Mesendoderm (in vitro differentiated cells): ENCODE data around the gene CLCNKA.

ENCODE experiments used
- DNase-seq: peaks from one replicate; pipeline ENCODE4 v3.0.0; 2013
- H2AK5ac ChIP-seq: 2 replicates; pipeline ENCODE4 v1.6.1; 2013; ENCODE audit warnings: low read length, inconsistent platforms
- H2BK120ac ChIP-seq: 2 replicates; pipeline ENCODE4 v1.6.1; 2013; ENCODE audit warnings: low read depth, mild to moderate bottlenecking, low read length, moderate library complexity, mixed read lengths
- H2BK15ac ChIP-seq: replicated peaks from 2 replicates; pipeline ENCODE4 v1.6.1; 2013; ENCODE audit warnings: low read depth, mild to moderate bottlenecking, moderate library complexity
- H2BK5ac ChIP-seq: 2 replicates; pipeline ENCODE4 v1.6.1; 2013; ENCODE audit warnings: low read length, inconsistent platforms
- H3K18ac ChIP-seq: 2 replicates; pipeline ENCODE4 v1.6.1; 2013; ENCODE audit warnings: mild to moderate bottlenecking, low read length, mixed read lengths
- H3K23ac ChIP-seq: one replicate; pipeline ENCODE4 v1.6.1; 2013; ENCODE audit warnings: low read length
- H3K27ac ChIP-seq: 2 replicates; pipeline ENCODE4 v1.5.1; 2013; ENCODE audit warnings: low read depth, mild to moderate bottlenecking, inconsistent platforms, low read length, moderate library complexity
- H3K27me3 ChIP-seq: 2 replicates; pipeline ENCODE4 v1.6.1; 2013; ENCODE audit warnings: low read length, control low read depth, mild to moderate bottlenecking, inconsistent platforms; ENCODE audit not compliant: insufficient read depth, poor library complexity
- H3K36me3 ChIP-seq: 2 replicates; pipeline ENCODE4 v1.6.1; 2013; ENCODE audit warnings: low read length, inconsistent platforms; ENCODE audit not compliant: control insufficient read depth, insufficient read depth
- H3K4ac ChIP-seq: one replicate; pipeline ENCODE4 v1.6.1; 2013; ENCODE audit warnings: low read depth, mild to moderate bottlenecking, low read length, moderate library complexity
- H3K4me1 ChIP-seq: 2 replicates; pipeline ENCODE4 v1.6.1; 2013; ENCODE audit warnings: low read depth, low read length, inconsistent platforms; ENCODE audit not compliant: control insufficient read depth
- H3K4me2 ChIP-seq: 2 replicates; pipeline ENCODE4 v1.6.1; 2013; ENCODE audit warnings: low read length
- H3K4me3 ChIP-seq: 2 replicates; pipeline ENCODE4 v1.5.1; 2013; ENCODE audit warnings: mild to moderate bottlenecking, low read length
- H3K56ac ChIP-seq: one replicate; pipeline ENCODE4 v1.6.1; 2013; ENCODE audit warnings: low read length
- H3K79me1 ChIP-seq: 2 replicates; pipeline ENCODE4 v1.6.1; 2013; ENCODE audit warnings: low read length, inconsistent platforms
- H3K79me2 ChIP-seq: 2 replicates; pipeline ENCODE4 v1.6.1; 2013; ENCODE audit warnings: mild to moderate bottlenecking, low read length; ENCODE audit not compliant: control insufficient read depth, insufficient read depth
- H3K9ac ChIP-seq: 2 replicates; pipeline ENCODE4 v1.6.1; 2013; ENCODE audit warnings: low read length, inconsistent platforms
- H4K5ac ChIP-seq: one replicate; pipeline ENCODE4 v1.6.1; 2013; ENCODE audit warnings: low read length
- H4K8ac ChIP-seq: one replicate; pipeline ENCODE4 v1.6.1; 2013; ENCODE audit warnings: low read depth, mild to moderate bottlenecking, control low read depth, low read length, moderate library complexity
- WGBS: extraction: QIAGEN DNeasy Blood & Tissue Kit; methylation state at CpG from one replicate; pipeline ENCODE4 v1.1.7; 2013; ENCODE audit warnings: low lambda C conversion rate, missing lambda C conversion rate; ENCODE audit not compliant: insufficient coverage; ENCODE audit errors: extremely low coverage; 5-methylcytosine and 5-hydroxymethylcytosine counted together

Gene CLCNKA

GRCh38 chr1:16077406-16078245 lies 55.8 kb downstream of the CLCNKA start:
- no peak overlapping the region for H3K18ac ChIP-seq
- H3K4ac ChIP-seq, result no peak overlapping the region
- H2BK15ac ChIP-seq, result no peak overlapping the region
- no peak overlapping the region for H4K8ac ChIP-seq
- H4K5ac ChIP-seq, result no peak overlapping the region
- WGBS, result no CpG with 5 or more reads among the region's 12 CpGs
- no peaks in the 10 kb centered on the region for H3K27me3 ChIP-seq
- H2AK5ac ChIP-seq, result no peak overlapping the region
- peaks cover 1% of the 10 kb centered on the region for H3K4me1 ChIP-seq
- H3K23ac ChIP-seq, result no peak overlapping the region
- H3K56ac ChIP-seq, result no peak overlapping the region
- H3K27ac ChIP-seq, result no peak overlapping the region
- no peak overlapping the region for H3K4me3 ChIP-seq
- H2BK5ac ChIP-seq, result no peak overlapping the region
- H3K9ac ChIP-seq, result no peak overlapping the region
- DNase-seq, result no peak
- H3K36me3 ChIP-seq, result no peaks in the 10 kb centered on the region
- no peaks in the 10 kb centered on the region for H3K79me2 ChIP-seq
- no peak overlapping the region for H3K4me2 ChIP-seq
- no peaks in the 10 kb centered on the region for H3K79me1 ChIP-seq
- H2BK120ac ChIP-seq, result no peak overlapping the region

DNA sequence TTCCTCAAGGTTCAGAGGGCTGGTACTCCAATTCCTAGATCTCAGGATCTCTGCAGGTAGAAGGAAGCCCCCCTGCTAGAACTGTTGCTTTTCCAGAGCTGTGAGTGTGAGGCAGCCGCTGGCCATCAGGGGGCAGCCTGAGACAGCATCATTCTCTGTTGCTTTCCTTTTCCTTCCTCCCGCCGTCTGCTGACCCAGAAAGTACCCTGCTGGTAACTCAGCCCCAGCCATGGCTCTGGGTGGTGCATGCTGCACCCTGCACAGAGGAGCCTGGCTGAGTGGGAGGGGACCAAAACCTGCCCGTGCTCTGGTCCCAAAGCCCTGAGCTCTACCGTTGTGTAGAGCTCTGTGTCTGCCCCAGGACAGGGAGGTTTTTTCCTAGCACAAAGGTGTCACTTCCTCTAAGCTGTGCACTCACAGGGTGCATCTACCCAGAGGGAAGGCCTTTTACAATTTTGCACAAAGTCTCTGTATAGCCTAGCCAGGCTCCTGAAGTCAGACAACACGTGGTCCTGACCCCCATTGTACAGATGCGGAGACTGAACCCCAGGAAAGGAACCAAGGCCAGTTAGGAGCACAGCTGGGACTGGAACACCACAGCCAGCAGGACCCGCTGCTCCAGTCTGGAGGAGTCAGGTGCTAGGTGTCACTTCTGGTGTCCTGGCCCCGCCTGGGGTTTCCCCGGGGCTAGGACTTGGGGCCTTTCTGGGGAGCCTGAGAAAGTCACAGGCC lies 57.3 kb downstream of the CLCNKA start:
- Histone ChIP-seq H3K4me2 (no peak overlapping the region), H2AK5ac (no peak overlapping the region), H3K79me1 (no peaks in the 10 kb centered on the region), H3K4ac (peak overlapping the region; percentile 63), H2BK5ac (no peak overlapping the region), H2BK15ac (no peak overlapping the region), H3K79me2 (no peaks in the 10 kb centered on the region), H3K18ac (no peak overlapping the region), H2BK120ac (no peak overlapping the region), H3K27me3 (no peaks in the 10 kb centered on the region), H3K36me3 (no peaks in the 10 kb centered on the region), H4K8ac (no peak overlapping the region), H3K9ac (peak overlapping the region; percentile 35), H3K27ac (no peak overlapping the region), H4K5ac (no peak overlapping the region), H3K23ac (no peak overlapping the region), H3K4me3 (no peak overlapping the region), H3K56ac (peak overlapping the region; percentile 66), H3K4me1 (peaks cover 1% of the 10 kb centered on the region)
- DNase-seq, result peak; percentile 84
- no CpG with 5 or more reads among the region's 10 CpGs for WGBS

DNA sequence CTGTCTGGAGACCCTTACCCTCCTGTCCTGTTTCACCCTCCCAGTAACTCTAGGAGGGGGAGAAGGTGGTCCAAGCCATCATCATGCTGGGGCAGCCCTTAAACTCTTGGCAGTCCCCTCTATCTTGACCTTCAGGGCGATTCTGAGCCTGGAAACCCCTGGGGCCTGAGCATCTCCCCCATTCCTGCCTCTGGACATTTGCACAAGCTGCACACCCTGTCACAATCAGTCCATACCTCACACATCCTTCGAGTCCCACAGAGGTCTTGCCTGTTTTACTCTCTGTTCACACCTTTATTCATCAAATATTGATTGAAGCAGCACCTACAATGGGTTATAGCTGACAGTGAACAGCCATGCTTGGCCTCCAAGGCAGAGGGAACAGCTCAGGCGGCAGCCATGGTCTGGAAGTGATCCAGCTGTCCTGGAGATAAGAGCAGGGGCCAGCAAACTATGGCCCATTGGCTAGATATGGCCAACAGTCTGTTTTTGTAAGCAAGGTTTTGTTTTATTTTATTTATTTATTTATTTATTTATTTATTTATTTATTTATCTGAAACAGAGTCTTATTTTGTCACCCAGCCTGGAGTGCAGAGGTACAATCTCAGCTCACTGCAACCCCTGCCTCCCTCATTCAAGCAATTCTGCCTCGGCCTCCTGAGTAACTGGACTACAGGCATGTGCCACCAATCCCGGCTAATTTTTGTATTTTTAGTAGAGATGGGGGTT lies 58.8 kb downstream of the CLCNKA start:
- Histone ChIP-seq H3K4me2 (no peak overlapping the region), H2AK5ac (no peak overlapping the region), H4K8ac (no peak overlapping the region), H3K23ac (no peak overlapping the region), H3K4me1 (peaks cover 1% of the 10 kb centered on the region), H3K27ac (no peak overlapping the region), H3K9ac (no peak overlapping the region), H2BK15ac (no peak overlapping the region), H2BK5ac (no peak overlapping the region), H2BK120ac (no peak overlapping the region), H4K5ac (no peak overlapping the region), H3K4ac (no peak overlapping the region), H3K79me1 (no peaks in the 10 kb centered on the region), H3K79me2 (no peaks in the 10 kb centered on the region), H3K27me3 (no peaks in the 10 kb centered on the region), H3K36me3 (no peaks in the 10 kb centered on the region), H3K56ac (no peak overlapping the region), H3K4me3 (no peak overlapping the region), H3K18ac (no peak overlapping the region)
- no peak for DNase-seq
- no CpG with 5 or more reads among the region's 5 CpGs for WGBS

GRCh38 chr1:16081636-16082035 lies 59.8 kb downstream of the CLCNKA start:
- H3K56ac ChIP-seq, result peak overlapping the region; percentile 26
- H2BK15ac ChIP-seq, result no peak overlapping the region
- no peak overlapping the region for H3K23ac ChIP-seq
- DNase-seq, result no peak
- no peak overlapping the region for H4K5ac ChIP-seq
- H2BK120ac ChIP-seq, result no peak overlapping the region
- peaks cover 1% of the 10 kb centered on the region for H3K4me1 ChIP-seq
- H2AK5ac ChIP-seq, result peak overlapping the region; percentile 7
- no peaks in the 10 kb centered on the region for H3K27me3 ChIP-seq
- H3K4ac ChIP-seq, result no peak overlapping the region
- H3K4me2 ChIP-seq, result no peak overlapping the region
- no peak overlapping the region for H3K18ac ChIP-seq
- no peaks in the 10 kb centered on the region for H3K79me1 ChIP-seq
- no peaks in the 10 kb centered on the region for H3K36me3 ChIP-seq
- H3K27ac ChIP-seq, result no peak overlapping the region
- H3K4me3 ChIP-seq, result no peak overlapping the region
- no peaks in the 10 kb centered on the region for H3K79me2 ChIP-seq
- no peak overlapping the region for H2BK5ac ChIP-seq
- H4K8ac ChIP-seq, result no peak overlapping the region
- peak overlapping the region; percentile 3 for H3K9ac ChIP-seq
- no CpG with 5 or more reads among the region's 9 CpGs for WGBS

DNA sequence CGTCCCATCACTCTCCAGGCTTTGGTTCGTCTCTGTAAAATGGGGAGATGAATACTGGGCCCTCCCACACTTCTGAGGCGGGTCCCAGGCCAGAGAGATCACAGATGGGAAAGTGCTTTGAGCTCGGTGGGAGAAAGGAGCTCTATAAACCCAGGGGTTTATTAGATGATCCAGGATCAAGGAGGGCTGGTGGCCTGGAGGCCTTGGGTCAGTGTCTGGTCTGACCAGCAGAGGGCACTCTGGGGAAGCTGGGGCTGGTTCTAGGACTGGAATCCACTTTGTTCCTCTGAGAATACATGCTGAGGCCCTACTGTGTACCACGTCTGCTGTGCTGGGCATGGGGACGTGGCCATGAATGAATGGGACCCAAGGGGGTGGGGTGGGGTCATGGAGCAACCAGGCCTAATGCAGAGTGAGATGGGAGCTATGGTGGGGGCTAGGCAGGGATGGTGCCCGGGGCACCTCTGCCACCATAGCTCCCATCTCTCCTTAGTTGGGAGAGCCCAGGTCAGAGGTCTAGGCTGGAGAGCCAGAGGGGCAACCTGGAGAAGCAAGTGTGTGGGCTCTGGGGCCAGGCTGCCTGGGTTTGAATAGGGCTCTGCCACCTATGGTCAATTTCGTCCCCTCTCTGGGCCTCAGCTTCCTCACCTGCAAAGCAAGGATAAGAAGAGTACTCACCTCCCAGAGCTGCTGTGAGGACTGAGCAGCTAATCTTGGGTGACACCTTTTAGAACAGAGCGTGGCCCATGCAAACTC lies 60.6 kb downstream of the CLCNKA start:
- H4K8ac ChIP-seq, result no peak overlapping the region

More for the DNA sequence above, 60.6 kb downstream of the CLCNKA start:
- peak; percentile 81 for DNase-seq
- Histone ChIP-seq H4K5ac (no peak overlapping the region), H3K27ac (no peak overlapping the region), H3K27me3 (no peaks in the 10 kb centered on the region), H3K4ac (peak overlapping the region; percentile 58), H3K18ac (peak overlapping the region; percentile 31), H3K79me1 (no peaks in the 10 kb centered on the region), H3K79me2 (no peaks in the 10 kb centered on the region), H2BK15ac (no peak overlapping the region), H2AK5ac (peak overlapping the region; percentile 76), H3K4me2 (no peak overlapping the region), H2BK120ac (no peak overlapping the region), H3K36me3 (no peaks in the 10 kb centered on the region), H3K4me1 (peaks cover 1% of the 10 kb centered on the region), H3K23ac (no peak overlapping the region), H3K56ac (peak overlapping the region; percentile 37), H3K4me3 (no peak overlapping the region), H3K9ac (peak overlapping the region; percentile 3), H2BK5ac (no peak overlapping the region)
- WGBS, result no CpG with 5 or more reads among the region's 9 CpGs
